Endothelial cell (in vitro differentiated cells): ENCODE results near the gene DGCR8. TPM values are rescaled to one million over a fixed set of nuclear protein-coding genes. Genes with fewer than 3 reads are reported as not detected.

Experiments
- DNase-seq: peaks from one replicate; pipeline ENCODE4 v3.0.0; 2021; ENCODE audit warnings: low spot score
- H3K27ac Mint-ChIP-seq: one replicate; pipeline ENCODE4 v1.8.0; 2021; ENCODE audit warnings: mixed read lengths, inconsistent platforms; ENCODE audit not compliant: unreplicated experiment
- H3K27me3 Mint-ChIP-seq: one replicate; pipeline ENCODE4 v1.8.0; 2021; ENCODE audit warnings: mild to moderate bottlenecking, moderate library complexity, mixed read lengths, inconsistent platforms; ENCODE audit not compliant: unreplicated experiment
- H3K36me3 Mint-ChIP-seq: one replicate; pipeline ENCODE4 v1.8.0; 2021; ENCODE audit warnings: mild to moderate bottlenecking, low read depth, mixed read lengths, inconsistent platforms; ENCODE audit not compliant: unreplicated experiment
- H3K4me1 Mint-ChIP-seq: one replicate; pipeline ENCODE4 v1.8.0; 2021; ENCODE audit warnings: mild to moderate bottlenecking, mixed read lengths, inconsistent platforms; ENCODE audit not compliant: unreplicated experiment
- H3K4me3 Mint-ChIP-seq: one replicate; pipeline ENCODE4 v1.8.0; 2021; ENCODE audit warnings: mild to moderate bottlenecking, mixed read lengths, inconsistent platforms; ENCODE audit not compliant: unreplicated experiment
- H3K9me3 Mint-ChIP-seq: one replicate; pipeline ENCODE4 v1.8.0; 2021; ENCODE audit warnings: mixed read lengths, inconsistent platforms; ENCODE audit not compliant: unreplicated experiment
- CTCF ChIP-seq: fragments of 200-600 bp; sonication (generic); IDR thresholded peaks from one replicate; pipeline ENCODE4 v1.5.0; 2021; ENCODE audit warnings: antibody characterized with exemption; ENCODE audit not compliant: unreplicated experiment
- total RNA-seq: library from RNA; stranded (reverse); fragmentation: NEBNext Ultra II Directional; extraction: Animal tissue kit (Norgen Biotek cat#: 25700); gene quantifications from one replicate; pipeline ENCODE4 v1.2.1, GENCODE V29; 2021; ENCODE audit not compliant: unreplicated experiment

DGCR8 gene
- total RNA-seq, 1 donor from 2014 or later = 46.6 TPM

GRCh38 chr22:20038574-20038973 lies 41.5 kb upstream of the DGCR8 start:
- H3K9me3 Mint-ChIP-seq = no peaks in the 10 kb centered on the region
- H3K27ac Mint-ChIP-seq = no peak overlapping the region
- peaks cover 6% of the 10 kb centered on the region for H3K36me3 Mint-ChIP-seq
- peaks cover 12% of the 10 kb centered on the region for H3K4me1 Mint-ChIP-seq
- TF ChIP-seq CTCF = no peak
- H3K27me3 Mint-ChIP-seq = peaks cover 4% of the 10 kb centered on the region
- H3K4me3 Mint-ChIP-seq = no peak overlapping the region
- DNase-seq = no peak

GRCh38 chr22:20039683-20040325 lies 40.2 kb upstream of the DGCR8 start:
- DNase-seq = no peak
- H3K4me3 Mint-ChIP-seq = peak overlapping the region; percentile 42
- H3K27me3 Mint-ChIP-seq = peaks cover 3% of the 10 kb centered on the region
- no peak for TF ChIP-seq CTCF
- H3K9me3 Mint-ChIP-seq = no peaks in the 10 kb centered on the region
- H3K4me1 Mint-ChIP-seq = peaks cover 12% of the 10 kb centered on the region
- no peak overlapping the region for H3K27ac Mint-ChIP-seq
- peaks cover 6% of the 10 kb centered on the region for H3K36me3 Mint-ChIP-seq

- H3K36me3 Mint-ChIP-seq = peaks cover 6% of the 10 kb centered on the region
- DNase-seq = no peak
- no peaks in the 10 kb centered on the region for H3K27me3 Mint-ChIP-seq
- H3K4me3 Mint-ChIP-seq = no peak overlapping the region
- no peak overlapping the region for H3K27ac Mint-ChIP-seq
- no peaks in the 10 kb centered on the region for H3K9me3 Mint-ChIP-seq
- peaks cover 12% of the 10 kb centered on the region for H3K4me1 Mint-ChIP-seq
- TF ChIP-seq CTCF = no peak
Measured at GRCh38 chr22:20040327-20041200, 39.5 kb upstream of the DGCR8 start.

GRCh38 chr22:20043057-20043996 lies 36.7 kb upstream of the DGCR8 start:
- no peak overlapping the region for H3K4me3 Mint-ChIP-seq
- TF ChIP-seq CTCF = no peak
- peaks cover 18% of the 10 kb centered on the region for H3K36me3 Mint-ChIP-seq
- no peaks in the 10 kb centered on the region for H3K9me3 Mint-ChIP-seq
- no peak overlapping the region for H3K27ac Mint-ChIP-seq
- H3K27me3 Mint-ChIP-seq = no peaks in the 10 kb centered on the region
- H3K4me1 Mint-ChIP-seq = no peaks in the 10 kb centered on the region
- no peak for DNase-seq
